Measurements from ENCODE around the gene FAM20C.

DNA sequence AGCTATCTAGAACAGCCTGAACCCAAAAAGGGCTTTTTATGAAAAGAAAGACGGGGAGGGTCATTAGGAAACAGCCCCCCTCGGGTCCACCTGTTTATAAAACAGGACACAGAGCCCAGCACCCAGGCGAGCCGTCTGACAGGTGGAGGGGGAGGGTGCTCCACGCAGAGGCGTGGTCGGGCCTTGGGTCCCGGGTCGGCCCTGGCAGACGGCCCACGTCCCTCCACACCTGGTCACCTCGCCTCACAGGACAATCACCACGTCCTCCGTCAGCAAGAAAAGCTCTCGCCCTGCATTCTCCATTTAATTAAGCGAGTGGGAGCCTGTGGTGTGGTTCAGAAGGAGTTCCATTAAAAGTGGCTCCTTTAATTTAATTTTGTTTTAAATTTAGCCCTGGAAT, 55.3 kb downstream of the FAM20C start:
- TF ChIP-seq CTCF (IDR thresholded peaks at IDR 0.05 in 2 of 3, conservative IDR thresholded peaks at IDR 0.05 in 1 of 3; ENCODE audit: control insufficient read depth in 2 of 3, extremely low read depth in 1 of 3, insufficient read depth in 1 of 3, low read depth in 3 of 3, low read length in 3 of 3) = no peak
- TF ChIP-seq EP300 (IDR thresholded peaks at IDR 0.05; ENCODE audit: borderline replicate concordance in 1 of 2, control insufficient read depth in 1 of 2, low read depth in 2 of 2, low read length in 2 of 2) = no peak
- TF ChIP-seq RBBP5 (conservative IDR thresholded peaks at IDR 0.05) = no peak
- no peak for TF ChIP-seq CREM (IDR thresholded peaks at IDR 0.05; ENCODE audit: low read depth)
- no peak for TF ChIP-seq RCOR1 (conservative IDR thresholded peaks at IDR 0.05; ENCODE audit: low read depth, low read length)
